Panc1 (cell line): Measurements from ENCODE around the gene CNOT1. TPM values are rescaled to one million over a fixed set of nuclear protein-coding genes. Genes with fewer than 3 reads are reported as not detected.

Experiments
- ATAC-seq: fragments of 200-7000 bp; cut with Tn5 transposase; 2 replicates; pipeline ENCODE4 v1.9.1; 2020; ENCODE audit warnings: mild to moderate bottlenecking, moderate library complexity
- BruUV-seq: library from RNA; stranded (reverse); fragments of 400-500 nt; replicated peaks from 2 replicates; lab custom pipeline; 2021; lab: Mats Ljungman, UMichigan
- CTCF ChIA-PET: fragments of 300-600 bp; sonication (Branson Sonifier 250); formaldehyde crosslinking; loops from one replicate; lab custom pipeline; 2022; ENCODE audit warnings: antibody characterized with exemption; lab: Charles Lee
- POLR2A ChIA-PET: fragments of 300-600 bp; sonication (Branson Sonifier 250); formaldehyde crosslinking; loops from one replicate; lab custom pipeline; 2022; ENCODE audit warnings: antibody characterized with exemption; lab: Charles Lee
- DNase-seq: peaks from one replicate; pipeline ENCODE4 v3.0.0-alpha.2; 2010; ENCODE audit warnings: low read depth, low spot score
- H3K27ac ChIP-seq: 2 replicates; pipeline ENCODE4 v1.5.1; 2011; ENCODE audit warnings: mild to moderate bottlenecking, low read length, inconsistent platforms
- H3K27me3 ChIP-seq: fragments of 200-500 bp; sonication (Bioruptor generic); 2 replicates; pipeline ENCODE4 v1.6.0; 2014; ENCODE audit warnings: low read length, inconsistent platforms; ENCODE audit not compliant: control insufficient read depth, insufficient read depth
- H3K36me3 ChIP-seq: fragments of 200-500 bp; sonication (Bioruptor generic); 2 replicates; pipeline ENCODE4 v1.5.1; 2014; ENCODE audit warnings: inconsistent platforms, mild to moderate bottlenecking, low read length, moderate library complexity; ENCODE audit not compliant: control insufficient read depth, insufficient read depth
- H3K4me1 ChIP-seq: 2 replicates; pipeline ENCODE4 v1.5.1; 2011; ENCODE audit warnings: inconsistent platforms, mild to moderate bottlenecking, low read length, moderate library complexity; ENCODE audit not compliant: control insufficient read depth, insufficient read depth
- H3K4me3 ChIP-seq, 2 experiments: 2 replicates each; pipeline ENCODE4 v1.5.1; 2011 to 2012; ENCODE audit warnings: low read depth in 2 of 2, low read length in 2 of 2, mild to moderate bottlenecking in 2 of 2, inconsistent platforms in 1 of 2, moderate library complexity in 1 of 2
- H3K9me3 ChIP-seq: fragments of 200-500 bp; sonication (Bioruptor generic); 2 replicates; pipeline ENCODE4 v1.5.1; 2014; ENCODE audit warnings: low read depth, mild to moderate bottlenecking, inconsistent platforms, low read length, moderate library complexity; ENCODE audit not compliant: control insufficient read depth, insufficient read depth
- POLR2AphosphoS5 ChIP-seq: IDR thresholded peaks from 2 replicates; pipeline ENCODE4 v1.6.1; 2012; ENCODE audit warnings: mild to moderate bottlenecking, low read depth, low read length, moderate library complexity
- SIN3A ChIP-seq: IDR thresholded peaks from 2 replicates; pipeline ENCODE4 v1.6.1; 2012; ENCODE audit warnings: low read depth, mild to moderate bottlenecking, low read length, moderate library complexity, borderline replicate concordance; ENCODE audit not compliant: insufficient read depth
- TCF7L2 ChIP-seq: IDR thresholded peaks from 2 replicates; pipeline ENCODE4 v1.6.1; 2011; ENCODE audit warnings: mild to moderate bottlenecking, low read depth, low read length, inconsistent platforms
- in situ Hi-C: cut with HindIII; loops from 2 replicates; pipeline ENCODE4 v1.10.0; 2016; ENCODE audit warnings: low sequenced_read_pairs, low pct_unique_long_range_greater_than_20kb
- intact Hi-C: fragments of 100-400 bp; cut with micrococcal nuclease; formaldehyde crosslinking; loops from one replicate; pipeline ENCODE4 v1.10.0; 2022; ENCODE audit not compliant: unreplicated experiment
- total RNA-seq: library from RNA; stranded (reverse); gene quantifications from one replicate; pipeline ENCODE4 v1.2.1, GENCODE V29; 2021; ENCODE audit not compliant: unreplicated experiment
- TF ChIP-seq, protein P1 (sequence below), 2 experiments: IDR thresholded peaks; 2 replicates each; pipeline ENCODE4 v1.6.1; 2011 to 2012; ENCODE audit warnings: low read depth in 2 of 2, control low read depth in 1 of 2, low read length in 1 of 2, mild to moderate bottlenecking in 1 of 2, moderate library complexity in 1 of 2; ENCODE audit not compliant: insufficient read depth in 1 of 2
- TF ChIP-seq, protein P2 (sequence below): fragments of 450-650 bp; IDR thresholded peaks from 2 replicates; pipeline ENCODE4 v1.5.1; 2017; ENCODE audit warnings: mild to moderate bottlenecking

CNOT1 gene
- total RNA-seq, 1 experiment from 2014 or later = 170 TPM

DNA sequence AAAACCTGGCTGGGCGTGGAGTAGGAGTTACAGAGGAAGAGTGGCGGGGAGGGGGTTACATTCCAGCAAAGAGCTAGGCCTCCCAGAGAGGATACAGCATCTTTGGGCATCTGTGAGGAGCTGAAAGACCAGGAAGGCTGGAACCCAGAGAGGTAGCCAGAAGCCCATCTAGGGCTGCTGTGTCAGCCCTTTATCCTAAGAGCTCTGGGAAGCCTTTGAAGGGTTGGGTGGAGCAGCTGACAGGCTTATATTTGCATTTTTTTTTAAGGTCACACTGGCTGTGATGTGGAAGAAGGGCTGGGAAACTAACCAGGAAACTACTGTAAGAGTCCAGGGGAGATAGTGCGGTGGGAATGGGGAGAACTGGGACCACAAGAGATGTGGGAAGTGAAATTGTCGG, 6.8 kb upstream of the CNOT1 start:
- TF ChIP-seq, protein P1, sequence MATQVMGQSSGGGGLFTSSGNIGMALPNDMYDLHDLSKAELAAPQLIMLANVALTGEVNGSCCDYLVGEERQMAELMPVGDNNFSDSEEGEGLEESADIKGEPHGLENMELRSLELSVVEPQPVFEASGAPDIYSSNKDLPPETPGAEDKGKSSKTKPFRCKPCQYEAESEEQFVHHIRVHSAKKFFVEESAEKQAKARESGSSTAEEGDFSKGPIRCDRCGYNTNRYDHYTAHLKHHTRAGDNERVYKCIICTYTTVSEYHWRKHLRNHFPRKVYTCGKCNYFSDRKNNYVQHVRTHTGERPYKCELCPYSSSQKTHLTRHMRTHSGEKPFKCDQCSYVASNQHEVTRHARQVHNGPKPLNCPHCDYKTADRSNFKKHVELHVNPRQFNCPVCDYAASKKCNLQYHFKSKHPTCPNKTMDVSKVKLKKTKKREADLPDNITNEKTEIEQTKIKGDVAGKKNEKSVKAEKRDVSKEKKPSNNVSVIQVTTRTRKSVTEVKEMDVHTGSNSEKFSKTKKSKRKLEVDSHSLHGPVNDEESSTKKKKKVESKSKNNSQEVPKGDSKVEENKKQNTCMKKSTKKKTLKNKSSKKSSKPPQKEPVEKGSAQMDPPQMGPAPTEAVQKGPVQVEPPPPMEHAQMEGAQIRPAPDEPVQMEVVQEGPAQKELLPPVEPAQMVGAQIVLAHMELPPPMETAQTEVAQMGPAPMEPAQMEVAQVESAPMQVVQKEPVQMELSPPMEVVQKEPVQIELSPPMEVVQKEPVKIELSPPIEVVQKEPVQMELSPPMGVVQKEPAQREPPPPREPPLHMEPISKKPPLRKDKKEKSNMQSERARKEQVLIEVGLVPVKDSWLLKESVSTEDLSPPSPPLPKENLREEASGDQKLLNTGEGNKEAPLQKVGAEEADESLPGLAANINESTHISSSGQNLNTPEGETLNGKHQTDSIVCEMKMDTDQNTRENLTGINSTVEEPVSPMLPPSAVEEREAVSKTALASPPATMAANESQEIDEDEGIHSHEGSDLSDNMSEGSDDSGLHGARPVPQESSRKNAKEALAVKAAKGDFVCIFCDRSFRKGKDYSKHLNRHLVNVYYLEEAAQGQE (IDR thresholded peaks at IDR 0.05; ENCODE audit: insufficient read depth in 1 of 2, low read depth in 2 of 2, low read length in 1 of 2) = no peak
- no peak for TF ChIP-seq TCF7L2
- TF ChIP-seq, protein P2, sequence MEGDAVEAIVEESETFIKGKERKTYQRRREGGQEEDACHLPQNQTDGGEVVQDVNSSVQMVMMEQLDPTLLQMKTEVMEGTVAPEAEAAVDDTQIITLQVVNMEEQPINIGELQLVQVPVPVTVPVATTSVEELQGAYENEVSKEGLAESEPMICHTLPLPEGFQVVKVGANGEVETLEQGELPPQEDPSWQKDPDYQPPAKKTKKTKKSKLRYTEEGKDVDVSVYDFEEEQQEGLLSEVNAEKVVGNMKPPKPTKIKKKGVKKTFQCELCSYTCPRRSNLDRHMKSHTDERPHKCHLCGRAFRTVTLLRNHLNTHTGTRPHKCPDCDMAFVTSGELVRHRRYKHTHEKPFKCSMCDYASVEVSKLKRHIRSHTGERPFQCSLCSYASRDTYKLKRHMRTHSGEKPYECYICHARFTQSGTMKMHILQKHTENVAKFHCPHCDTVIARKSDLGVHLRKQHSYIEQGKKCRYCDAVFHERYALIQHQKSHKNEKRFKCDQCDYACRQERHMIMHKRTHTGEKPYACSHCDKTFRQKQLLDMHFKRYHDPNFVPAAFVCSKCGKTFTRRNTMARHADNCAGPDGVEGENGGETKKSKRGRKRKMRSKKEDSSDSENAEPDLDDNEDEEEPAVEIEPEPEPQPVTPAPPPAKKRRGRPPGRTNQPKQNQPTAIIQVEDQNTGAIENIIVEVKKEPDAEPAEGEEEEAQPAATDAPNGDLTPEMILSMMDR = no peak
- TF ChIP-seq SIN3A = no peak
- TF ChIP-seq POLR2AphosphoS5 = no peak
- ChIA-PET CTCF (no interaction called here), POLR2A (no interaction called here)
- no peaks in the 10 kb centered on the region for H3K4me1 ChIP-seq
- H3K36me3 ChIP-seq = no peaks in the 10 kb centered on the region
- no peak overlapping the region for H3K27ac ChIP-seq
- BruUV-seq = no TSS peak
- H3K4me3 ChIP-seq = no peak overlapping the region
- in situ Hi-C loops (no loop called here), intact Hi-C loops (no loop called here)
- no peaks in the 10 kb centered on the region for H3K27me3 ChIP-seq
- no peak for ATAC-seq
- DNase-seq = no peak
- H3K9me3 ChIP-seq = no peaks in the 10 kb centered on the region

DNA sequence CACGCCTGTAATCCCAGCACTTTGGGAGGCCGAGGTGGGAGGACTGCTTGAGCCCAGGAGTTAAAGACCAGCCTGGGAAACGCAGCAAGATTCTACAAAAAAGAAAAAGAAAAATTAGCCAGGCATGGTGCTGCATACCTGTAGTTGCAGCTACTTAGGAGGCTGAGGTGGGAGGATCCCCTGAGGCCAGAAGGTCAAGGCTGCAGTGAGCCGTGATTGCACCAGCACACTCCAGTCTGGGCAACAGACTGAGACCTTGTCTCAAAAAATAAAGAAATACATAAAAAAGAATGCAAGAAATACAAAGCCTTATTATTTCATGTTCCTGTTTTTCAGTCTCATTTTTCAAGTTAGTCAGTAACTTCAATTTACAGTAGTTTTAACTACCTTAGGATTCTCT, 5.9 kb upstream of the CNOT1 start:
- H3K27ac ChIP-seq = no peak overlapping the region
- ChIA-PET CTCF (no interaction called here), POLR2A (no interaction called here)
- no peak overlapping the region for H3K4me3 ChIP-seq
- no peaks in the 10 kb centered on the region for H3K27me3 ChIP-seq
- ATAC-seq (no peak), DNase-seq (no peak)
- TF ChIP-seq TCF7L2 = no peak
- H3K9me3 ChIP-seq = no peaks in the 10 kb centered on the region
- H3K36me3 ChIP-seq = no peaks in the 10 kb centered on the region
- BruUV-seq = no TSS peak
- no peaks in the 10 kb centered on the region for H3K4me1 ChIP-seq
- in situ Hi-C loops = no loop called here
- intact Hi-C loops = no loop called here

DNA sequence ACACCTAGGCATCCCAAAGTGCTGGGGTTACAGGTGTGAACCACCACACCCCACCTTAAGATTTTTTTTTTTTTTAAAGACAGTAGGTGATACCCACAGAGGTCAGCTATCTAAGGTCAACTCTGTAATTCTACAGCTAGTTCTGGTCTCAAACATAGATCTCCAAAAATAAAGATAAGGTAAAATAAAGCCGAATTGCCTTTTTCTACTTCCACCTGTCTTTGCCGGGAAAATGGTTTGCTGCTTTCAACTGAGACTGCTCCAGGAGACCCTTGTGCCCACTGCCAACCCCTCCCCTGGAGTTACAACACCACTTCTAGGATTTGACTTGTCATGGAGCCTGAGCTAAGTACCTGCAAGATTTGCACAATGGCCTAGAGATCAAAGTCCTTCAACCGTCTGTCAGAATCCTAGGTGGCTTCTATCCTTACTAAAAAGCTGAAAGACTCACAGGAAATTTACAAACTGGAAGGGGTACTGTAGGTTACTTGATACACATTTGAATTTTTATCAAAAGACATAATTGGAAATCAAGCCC, 4.7 kb upstream of the CNOT1 start:
- no TSS peak for BruUV-seq
- ATAC-seq (no peak), DNase-seq (no peak)
- TF ChIP-seq, protein P1 (IDR thresholded peaks at IDR 0.05; ENCODE audit: insufficient read depth in 1 of 2, low read depth in 2 of 2, low read length in 1 of 2) = no peak
- no peak for TF ChIP-seq POLR2AphosphoS5
- in situ Hi-C loops = no loop called here
- H3K27ac ChIP-seq = no peak overlapping the region
- H3K9me3 ChIP-seq = no peaks in the 10 kb centered on the region
- ChIA-PET CTCF (no interaction called here), POLR2A (no interaction called here)
- H3K36me3 ChIP-seq = no peaks in the 10 kb centered on the region
- H3K4me1 ChIP-seq = no peaks in the 10 kb centered on the region
- H3K4me3 ChIP-seq = no peak overlapping the region
- intact Hi-C loops = no loop called here
- H3K27me3 ChIP-seq = no peaks in the 10 kb centered on the region
